Psoas muscle (tissue), 8 donors: ENCODE measurements around the gene PARP1. TPM values are rescaled to one million over a fixed set of nuclear protein-coding genes. Genes with fewer than 3 reads are reported as not detected.

Experiments
- ATAC-seq, 4 donors: fragments of 200-7000 bp; cut with Tn5 transposase; one replicate each; pipeline ENCODE4 v1.9.1; 2020; ENCODE audit warnings: moderate library complexity in 3 of 4, mild to moderate bottlenecking in 2 of 4
- DNase-seq, 2 donors: peaks; one replicate each; pipeline ENCODE4 v3.0.0-alpha.2; 2020
- H3K27ac ChIP-seq: fragments of 200-600 bp; one replicate; pipeline ENCODE4 v1.8.0; 2022
- H3K27me3 ChIP-seq, 3 donors: fragments of 200-600 bp in 1 of 3; one replicate each; pipeline versions ENCODE4 v1.6.1 to v1.8.0; 2013 to 2022; ENCODE audit warnings: low read length in 2 of 3, mild to moderate bottlenecking in 2 of 3, moderate library complexity in 1 of 3; ENCODE audit not compliant: insufficient read depth in 3 of 3
- H3K36me3 ChIP-seq, 2 donors: fragments of 200-600 bp in 1 of 2; one replicate each; pipeline versions ENCODE4 v1.6.1 to v1.8.0; 2013 to 2022; ENCODE audit warnings: low read depth in 1 of 2, mild to moderate bottlenecking in 1 of 2, moderate library complexity in 1 of 2; ENCODE audit not compliant: insufficient read depth in 1 of 2
- H3K4me1 ChIP-seq: fragments of 200-600 bp; one replicate; pipeline ENCODE4 v1.8.0; 2022
- H3K4me3 ChIP-seq: fragments of 200-600 bp; one replicate; pipeline ENCODE4 v1.8.0; 2022; ENCODE audit warnings: mild to moderate bottlenecking
- H3K9me3 ChIP-seq: fragments of 200-600 bp; one replicate; pipeline ENCODE4 v1.8.0; 2022
- CTCF ChIP-seq: fragments of 200-600 bp; IDR thresholded peaks from one replicate; pipeline ENCODE4 v1.8.0; 2022; ENCODE audit warnings: antibody characterized with exemption
- WGBS, 3 donors: extraction: QIAGEN DNeasy Blood & Tissue Kit; methylation state at CpG; one replicate each; pipeline versions ENCODE4 v1.1.6 to v1.1.7; 2013; 5-methylcytosine and 5-hydroxymethylcytosine counted together
- intact Hi-C, 2 donors: fragments of 100-400 bp; cut with DNase I; formaldehyde crosslinking; loops; one replicate each; pipeline versions ENCODE4 v1.11.0 to v1.14.2; 2022
- polyA plus RNA-seq, 3 donors: library from polyadenylated mRNA; stranded (reverse); fragments of 200-250 nt; gene quantifications; one replicate each; pipeline ENCODE4 v1.2.3, GENCODE V29; 2013
- total RNA-seq, 4 donors: library from RNA; stranded (reverse); fragmentation: NEBNext Ultra II Directional in 2 of 4; extraction: Animal tissue kit (Norgen Biotek cat#: 25700) in 2 of 4; gene quantifications; one replicate each; pipeline versions ENCODE4 v1.2.1 to v1.2.4, GENCODE V29; 2021 to 2023
- donor health status: healthy with polysubstance abuse.
- donor health status: DM: no; HTN: no; CAD: no; lungs with moderate emphysema.
- donor health status: Bipolar disorder and iron deficiency.
- donor health status: healthy.
- donor health status: DM: yes; HTN: yes; CAD: no.
- donor health status: DM: no; HTN: no; CAD: no.
- donor health status: DM: no; HTN: no; CAD: no.
- donor health status: DM: yes; HTN: yes; CAD: no.

The PARP1 gene
- total and polyA plus RNA-seq, 7 donors: 23.8 to 85.8 (median 54.7) TPM

GRCh38 chr1:226406401-226406881 is 1.5 kb downstream of the PARP1 start:
- Histone ChIP-seq H3K9me3 (no peaks in the 10 kb centered on the region), H3K36me3 (peaks cover 0 to 6% of the 10 kb centered on the region in 2 donors), H3K4me1 (peaks cover 45% of the 10 kb centered on the region), H3K27me3 (no peaks in the 10 kb centered on the region), H3K27ac (peak overlapping the region; percentile 80), H3K4me3 (peak overlapping the region; percentile 91)
- intact Hi-C loops: no loop called here
- TF ChIP-seq CTCF: no peak
- ATAC-seq: peak in 3 of 4 donors; percentile 24 to 34 (median 30)
- 19 to 29% (median 23%) methylated on average over 10 of the region's 10 CpGs for WGBS, 3 donors
- DNase-seq: no peak

GRCh38 chr1:226405411-226405988 is 2.4 kb downstream of the PARP1 start:
- peaks cover 54% of the 10 kb centered on the region for H3K4me1 ChIP-seq
- 47 to 69% (median 52%) methylated on average over 16 of the region's 16 CpGs for WGBS, 3 donors
- no peaks in the 10 kb centered on the region for H3K27me3 ChIP-seq
- intact Hi-C loops: no loop called here
- H3K27ac ChIP-seq: no peak overlapping the region
- peaks cover 0 to 15% of the 10 kb centered on the region in 2 donors for H3K36me3 ChIP-seq
- H3K9me3 ChIP-seq: no peaks in the 10 kb centered on the region
- ATAC-seq (no peak), DNase-seq (no peak)
- H3K4me3 ChIP-seq: no peak overlapping the region
- TF ChIP-seq CTCF: no peak

GRCh38 chr1:226404904-226405222 is 3.0 kb downstream of the PARP1 start:
- Histone ChIP-seq H3K27me3 (no peaks in the 10 kb centered on the region), H3K36me3 (peaks cover 0 to 18% of the 10 kb centered on the region in 2 donors), H3K9me3 (no peaks in the 10 kb centered on the region), H3K4me3 (no peak overlapping the region), H3K27ac (no peak overlapping the region), H3K4me1 (peaks cover 61% of the 10 kb centered on the region)
- no peak for DNase-seq
- 63 to 78% (median 65%) methylated on average over 2 of the region's 2 CpGs for WGBS, 3 donors
- no peak for TF ChIP-seq CTCF
- intact Hi-C loops: no loop called here
- ATAC-seq: no peak

- Histone ChIP-seq H3K9me3 (no peaks in the 10 kb centered on the region), H3K4me3 (no peak overlapping the region), H3K27me3 (no peaks in the 10 kb centered on the region), H3K4me1 (peaks cover 63% of the 10 kb centered on the region), H3K36me3 (peaks cover 0 to 22% of the 10 kb centered on the region in 2 donors), H3K27ac (no peak overlapping the region)
- intact Hi-C loops: no loop called here
- DNase-seq (no peak), ATAC-seq (no peak)
- 37 to 45% (median 43%) methylated on average over 5 of the region's 5 CpGs for WGBS, 3 donors
- no peak for TF ChIP-seq CTCF
Measured at GRCh38 chr1:226404063-226404903, 3.6 kb downstream of the PARP1 start.
